Caco-2 (cell line): ENCODE results near the gene SLC22A17. TPM values are rescaled to one million over a fixed set of nuclear protein-coding genes. Genes with fewer than 3 reads are reported as not detected.
"Not testable (repeated sequence)": the region's sequence is repeated elsewhere in the genome, so short reads cannot be mapped to it uniquely, and the experiment has no call there.

ENCODE experiments used
- BruUV-seq: library from RNA; stranded (reverse); fragments of 400-500 nt; replicated peaks from 2 replicates; lab custom pipeline; 2021; lab: Mats Ljungman, UMichigan
- CTCF ChIA-PET: fragments of 300-600 bp; sonication (Branson Sonifier 250); formaldehyde crosslinking; loops from one replicate; lab custom pipeline; 2022; ENCODE audit warnings: antibody characterized with exemption; lab: Charles Lee
- POLR2A ChIA-PET: fragments of 300-600 bp; sonication (Branson Sonifier 250); formaldehyde crosslinking; loops from one replicate; lab custom pipeline; 2022; ENCODE audit warnings: antibody characterized with exemption; lab: Charles Lee
- DNase-seq, 2 experiments: peaks; one replicate each; pipeline versions ENCODE4 v3.0.0 to v3.0.0-alpha.2; 2020 to 2022
- H3K27me3 ChIP-seq: replicated peaks from 2 replicates; pipeline ENCODE4 v1.6.0; 2011; ENCODE audit warnings: low read length; ENCODE audit not compliant: control insufficient read depth, insufficient read depth
- H3K36me3 ChIP-seq: 2 replicates; pipeline ENCODE4 v1.5.1; 2011; ENCODE audit warnings: low read length; ENCODE audit not compliant: control insufficient read depth, insufficient read depth
- H3K4me1 ChIP-seq: fragments of 250-450 bp; sonication (Bioruptor Pico); 2 replicates; pipeline ENCODE4 v1.5.1; 2020; ENCODE audit warnings: mild to moderate bottlenecking
- H3K4me3 ChIP-seq: 2 replicates; pipeline ENCODE4 v1.5.1; 2011; ENCODE audit warnings: low read depth, mild to moderate bottlenecking, control low read depth, low read length
- H3K9me3 ChIP-seq: fragments of 250-450 bp; sonication (Bioruptor Pico); 2 replicates; pipeline ENCODE4 v1.5.1; 2020; ENCODE audit warnings: mild to moderate bottlenecking, moderate library complexity
- H3K27ac Mint-ChIP-seq: one replicate; pipeline ENCODE4 v1.8.0; 2022; ENCODE audit warnings: mixed read lengths; ENCODE audit not compliant: unreplicated experiment
- H3K27me3 Mint-ChIP-seq: one replicate; pipeline ENCODE4 v1.8.0; 2022; ENCODE audit warnings: mixed read lengths; ENCODE audit not compliant: insufficient read depth, unreplicated experiment
- H3K36me3 Mint-ChIP-seq: one replicate; pipeline ENCODE4 v1.8.0; 2022; ENCODE audit warnings: mild to moderate bottlenecking, mixed read lengths; ENCODE audit not compliant: insufficient read depth, unreplicated experiment
- H3K4me1 Mint-ChIP-seq: one replicate; pipeline ENCODE4 v1.8.0; 2022; ENCODE audit warnings: low read depth, mixed read lengths; ENCODE audit not compliant: unreplicated experiment
- H3K4me3 Mint-ChIP-seq: one replicate; pipeline ENCODE4 v1.8.0; 2022; ENCODE audit warnings: mild to moderate bottlenecking, moderate library complexity, mixed read lengths; ENCODE audit not compliant: unreplicated experiment
- H3K9me3 Mint-ChIP-seq: one replicate; pipeline ENCODE4 v1.8.0; 2022; ENCODE audit warnings: mixed read lengths; ENCODE audit not compliant: unreplicated experiment
- intact Hi-C: fragments of 100-400 bp; cut with micrococcal nuclease; formaldehyde crosslinking; loops from one replicate; pipeline ENCODE4 v1.10.0; 2022; ENCODE audit not compliant: unreplicated experiment
- total RNA-seq: library from RNA; stranded (reverse); gene quantifications from 2 replicates; pipeline ENCODE4 v1.2.3, GENCODE V29; 2022
- TF ChIP-seq, protein P1 (sequence below), 2 experiments: fragments of 200-600 bp in 1 of 2; IDR thresholded peaks; 1 replicate in 1 of 2; 2 replicates in 1 of 2; pipeline versions ENCODE4 v1.5.1 to v1.8.0; 2011 to 2022; ENCODE audit warnings: antibody characterized with exemption in 1 of 2, control low read depth in 1 of 2, inconsistent platforms in 1 of 2, low read depth in 1 of 2, low read length in 1 of 2, mild to moderate bottlenecking in 1 of 2, moderate library complexity in 1 of 2; ENCODE audit not compliant: insufficient read depth in 1 of 2, severe bottlenecking in 1 of 2, unreplicated experiment in 1 of 2

The SLC22A17 gene
- total RNA-seq, 1 experiment from 2014 or later: 3.1 TPM

DNA sequence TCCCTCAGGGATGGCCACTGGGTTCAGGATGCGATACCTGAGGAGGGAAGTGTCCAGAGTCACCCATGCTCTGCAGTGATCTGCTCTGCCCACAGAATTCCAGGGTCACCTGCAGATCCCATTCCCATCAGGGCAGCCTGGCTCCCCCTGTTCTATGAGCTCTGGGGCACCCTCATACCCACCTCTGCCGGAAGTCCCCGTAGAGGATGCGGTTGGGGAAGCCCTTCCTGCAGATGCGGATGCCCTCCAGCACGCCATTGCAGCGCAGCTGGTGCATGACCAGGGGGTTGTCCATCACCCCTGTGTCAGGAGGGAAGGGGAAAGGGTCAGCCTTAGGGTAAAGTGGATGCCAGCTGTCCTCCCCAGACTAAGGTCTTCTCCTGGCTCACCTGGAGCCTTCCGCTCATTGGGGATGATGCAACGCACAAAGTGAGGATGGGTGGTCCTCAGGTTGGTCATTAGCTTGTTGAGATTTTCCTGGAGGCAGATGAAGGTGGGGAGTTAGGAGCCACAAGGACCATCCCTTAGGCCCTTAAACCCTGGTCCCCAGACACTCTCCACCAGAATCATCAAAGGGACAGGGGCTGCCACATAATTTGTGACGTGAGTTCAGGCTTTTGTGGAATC, 44.2 kb upstream of the SLC22A17 start:
- no peak for DNase-seq
- Mint-ChIP-seq H3K27ac (no peak overlapping the region), H3K27me3 (peaks cover 3% of the 10 kb centered on the region), H3K9me3 (no peaks in the 10 kb centered on the region), H3K36me3 (no peaks in the 10 kb centered on the region), H3K4me3 (no peak overlapping the region), H3K4me1 (no peaks in the 10 kb centered on the region)
- ChIA-PET POLR2A (no interaction called here), CTCF (interaction anchor here (0.7 kb wide), 1 partner anchor 81 kb away, joined by 3 read pairs; no protein-coding TSS in a partner anchor)
- no peaks in the 10 kb centered on the region for H3K4me1 ChIP-seq
- intact Hi-C loops: no loop called here
- TF ChIP-seq, protein P1, sequence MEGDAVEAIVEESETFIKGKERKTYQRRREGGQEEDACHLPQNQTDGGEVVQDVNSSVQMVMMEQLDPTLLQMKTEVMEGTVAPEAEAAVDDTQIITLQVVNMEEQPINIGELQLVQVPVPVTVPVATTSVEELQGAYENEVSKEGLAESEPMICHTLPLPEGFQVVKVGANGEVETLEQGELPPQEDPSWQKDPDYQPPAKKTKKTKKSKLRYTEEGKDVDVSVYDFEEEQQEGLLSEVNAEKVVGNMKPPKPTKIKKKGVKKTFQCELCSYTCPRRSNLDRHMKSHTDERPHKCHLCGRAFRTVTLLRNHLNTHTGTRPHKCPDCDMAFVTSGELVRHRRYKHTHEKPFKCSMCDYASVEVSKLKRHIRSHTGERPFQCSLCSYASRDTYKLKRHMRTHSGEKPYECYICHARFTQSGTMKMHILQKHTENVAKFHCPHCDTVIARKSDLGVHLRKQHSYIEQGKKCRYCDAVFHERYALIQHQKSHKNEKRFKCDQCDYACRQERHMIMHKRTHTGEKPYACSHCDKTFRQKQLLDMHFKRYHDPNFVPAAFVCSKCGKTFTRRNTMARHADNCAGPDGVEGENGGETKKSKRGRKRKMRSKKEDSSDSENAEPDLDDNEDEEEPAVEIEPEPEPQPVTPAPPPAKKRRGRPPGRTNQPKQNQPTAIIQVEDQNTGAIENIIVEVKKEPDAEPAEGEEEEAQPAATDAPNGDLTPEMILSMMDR (IDR thresholded peaks at IDR 0.05; ENCODE audit: insufficient read depth in 1 of 2, low read depth in 1 of 2, low read length in 1 of 2, severe bottlenecking in 1 of 2, unreplicated experiment in 1 of 2): no peak
- H3K9me3 ChIP-seq: no peaks in the 10 kb centered on the region
- no peaks in the 10 kb centered on the region for H3K36me3 ChIP-seq
- H3K27me3 ChIP-seq: no peaks in the 10 kb centered on the region; the same call in 1 of the 2 replicates
- no peak overlapping the region for H3K4me3 ChIP-seq
- no TSS peak for BruUV-seq

GRCh38 chr14:23396126-23396525, 43.4 kb upstream of the SLC22A17 start:
- H3K4me1 Mint-ChIP-seq: no peaks in the 10 kb centered on the region
- no peak for DNase-seq
- H3K36me3 ChIP-seq: no peaks in the 10 kb centered on the region
- no peak overlapping the region for H3K4me3 ChIP-seq
- no peak overlapping the region for H3K4me3 Mint-ChIP-seq
- H3K36me3 Mint-ChIP-seq: no peaks in the 10 kb centered on the region
- no peak overlapping the region for H3K27ac Mint-ChIP-seq
- H3K4me1 ChIP-seq: no peaks in the 10 kb centered on the region
- no peaks in the 10 kb centered on the region for H3K9me3 ChIP-seq
- no TSS peak for BruUV-seq
- no peaks in the 10 kb centered on the region for H3K9me3 Mint-ChIP-seq
- TF ChIP-seq, protein P1 (IDR thresholded peaks at IDR 0.05; ENCODE audit: insufficient read depth in 1 of 2, low read depth in 1 of 2, low read length in 1 of 2, severe bottlenecking in 1 of 2, unreplicated experiment in 1 of 2): no peak
- ChIA-PET POLR2A (no interaction called here), CTCF (no interaction called here)
- peaks cover 5% of the 10 kb centered on the region for H3K27me3 Mint-ChIP-seq
- intact Hi-C loops: no loop called here
- H3K27me3 ChIP-seq: no peaks in the 10 kb centered on the region; the same call in 1 of the 2 replicates

DNA sequence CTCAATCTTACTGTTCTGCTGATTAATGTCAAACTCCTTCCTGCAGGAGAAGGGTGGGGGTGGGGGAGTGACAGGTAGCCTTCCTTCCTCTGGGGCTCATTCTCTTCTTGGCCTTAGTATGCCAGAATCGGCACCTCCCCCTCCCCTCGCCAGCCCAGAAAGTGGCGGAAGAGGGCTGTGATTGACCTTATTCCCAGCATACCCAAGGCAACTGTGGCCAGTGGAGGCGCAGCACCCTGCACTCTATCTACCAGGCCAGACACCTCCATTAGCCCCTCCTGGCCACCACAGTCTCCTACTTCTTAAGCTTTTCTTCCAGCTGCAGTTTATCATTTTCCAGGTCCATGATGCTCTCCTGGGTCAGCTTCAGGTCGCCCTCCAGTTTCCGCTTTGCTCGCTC, 39.9 kb upstream of the SLC22A17 start:
- Histone ChIP-seq H3K9me3 (no peaks in the 10 kb centered on the region), H3K36me3 (no peaks in the 10 kb centered on the region), H3K4me1 (no peaks in the 10 kb centered on the region), H3K27me3 (no peaks in the 10 kb centered on the region; the same call in 1 of the 2 replicates), H3K4me3 (no peak overlapping the region)
- no peaks in the 10 kb centered on the region for H3K9me3 Mint-ChIP-seq
- TF ChIP-seq, protein P1 (IDR thresholded peaks at IDR 0.05; ENCODE audit: insufficient read depth in 1 of 2, low read depth in 1 of 2, low read length in 1 of 2, severe bottlenecking in 1 of 2, unreplicated experiment in 1 of 2): no peak
- ChIA-PET POLR2A (no interaction called here), CTCF (no interaction called here)
- no peak overlapping the region for H3K27ac Mint-ChIP-seq
- H3K27me3 Mint-ChIP-seq: peaks cover 20% of the 10 kb centered on the region
- no peaks in the 10 kb centered on the region for H3K36me3 Mint-ChIP-seq
- no peaks in the 10 kb centered on the region for H3K4me1 Mint-ChIP-seq
- intact Hi-C loops: no loop called here
- no peak overlapping the region for H3K4me3 Mint-ChIP-seq
- BruUV-seq: no TSS peak
- no peak for DNase-seq

GRCh38 chr14:23389871-23390270, 37.2 kb upstream of the SLC22A17 start:
- H3K9me3 Mint-ChIP-seq, H3K9me3 ChIP-seq, H3K27me3 ChIP-seq, H3K4me3 Mint-ChIP-seq, POLR2A ChIA-PET, BruUV-seq, DNase-seq, H3K27ac Mint-ChIP-seq, H3K4me1 ChIP-seq, CTCF ChIA-PET, H3K4me1 Mint-ChIP-seq, H3K4me3 ChIP-seq, H3K36me3 ChIP-seq, H3K36me3 Mint-ChIP-seq: not testable (repeated sequence)
- intact Hi-C loops: loop anchor here (10.0 kb wide), 1 partner anchor 265 kb away; no protein-coding TSS in a partner anchor
- H3K27me3 Mint-ChIP-seq: peaks cover 25% of the 10 kb centered on the region
